Measurements from ENCODE around the gene COL20A1. TPM values are rescaled to one million over a fixed set of nuclear protein-coding genes. Genes with fewer than 3 reads are reported as not detected.
"Not testable (repeated sequence)": the region's sequence is repeated elsewhere in the genome, so short reads cannot be mapped to it uniquely, and the experiment has no call there.

Gene COL20A1
- total and polyA plus RNA-seq, 3 donors from 2014 or later, result 14.4 to 17.2 (median 17.1) TPM

DNA sequence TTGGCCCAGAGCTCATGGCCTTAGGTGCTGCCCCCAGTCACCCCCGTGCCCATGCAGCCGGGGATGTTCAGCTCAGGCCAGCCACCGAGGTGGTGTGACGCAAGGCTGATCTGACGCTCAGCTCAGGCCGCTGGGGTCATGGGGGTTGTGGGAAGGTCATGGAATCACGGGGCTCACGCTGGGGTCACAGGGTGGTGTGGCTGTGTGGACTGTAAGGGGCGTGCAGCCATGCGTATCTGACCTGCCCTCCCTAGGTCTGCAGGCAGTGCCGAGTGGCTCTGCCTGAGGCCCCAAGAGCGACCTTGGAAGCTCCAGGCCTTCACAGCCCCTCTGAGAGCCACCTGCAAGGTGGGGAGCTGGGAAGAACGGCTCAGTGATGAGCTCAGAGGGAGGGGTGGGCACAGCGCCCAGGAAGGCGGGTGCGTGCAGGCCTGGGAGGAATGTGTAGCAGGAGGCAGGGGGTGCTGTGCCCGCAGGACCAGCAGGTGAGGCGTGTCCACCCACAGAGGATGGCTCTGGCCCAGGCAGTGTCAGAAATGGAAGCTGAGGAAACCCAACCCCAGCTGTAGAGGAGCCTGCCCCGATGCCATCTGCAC, 40.4 kb downstream of the COL20A1 start:
- no peaks in the 10 kb centered on the region for H3K36me3 ChIP-seq (ENCODE audit: low read depth, missing control alignments)
- no peak for DNase-seq
- no peak overlapping the region for H3K27ac ChIP-seq
- TF ChIP-seq CTCF (IDR thresholded peaks at IDR 0.05) (no peak), POLR2A (IDR thresholded peaks at IDR 0.05) (no peak)
- H3K27me3 ChIP-seq, result no peaks in the 10 kb centered on the region
- 84% methylated on average over 17 to 19 of the region's 19 CpGs for WGBS, 2 donors
- no peak overlapping the region for H3K4me3 ChIP-seq
- H3K4me1 ChIP-seq, result peaks cover 4% of the 10 kb centered on the region
- intact Hi-C loops (cut with DNase I; ENCODE audit: low total_unique reads), result no loop called here
- no peaks in the 10 kb centered on the region for H3K9me3 ChIP-seq

DNA sequence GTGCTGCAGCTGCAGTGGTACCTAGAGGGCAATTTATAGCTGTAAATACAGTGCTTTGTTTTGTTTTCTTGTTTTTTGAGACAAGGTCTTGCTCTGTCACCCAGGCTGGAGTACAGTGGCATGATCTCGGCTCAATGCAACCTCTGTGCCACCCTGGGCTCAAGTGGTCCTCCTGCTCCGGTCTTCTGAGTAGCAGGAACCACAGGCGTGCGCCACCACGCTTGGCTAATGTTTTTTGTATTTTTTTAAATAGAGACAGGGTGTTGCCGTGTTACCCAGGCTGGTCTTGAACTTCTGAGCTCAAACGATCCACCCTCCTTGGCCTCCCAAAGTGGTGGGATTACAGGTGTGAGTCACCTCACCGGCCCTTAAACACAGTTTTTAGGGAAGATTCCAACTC, 41.4 kb downstream of the COL20A1 start:
- WGBS, 2 donors, result 80 to 89% methylated on average over 8 of the region's 8 CpGs
- H3K9me3 ChIP-seq, result no peaks in the 10 kb centered on the region
- H3K27ac ChIP-seq, result peak overlapping the region in 1 of 2 donors; percentile 5
- H3K27me3 ChIP-seq, result no peaks in the 10 kb centered on the region
- peaks cover 4% of the 10 kb centered on the region for H3K4me1 ChIP-seq
- no peak for DNase-seq
- no peaks in the 10 kb centered on the region for H3K36me3 ChIP-seq (ENCODE audit: low read depth, missing control alignments)
- intact Hi-C loops (cut with DNase I; ENCODE audit: low total_unique reads), result no loop called here
- H3K4me3 ChIP-seq, result no peak overlapping the region
- TF ChIP-seq POLR2A (IDR thresholded peaks at IDR 0.05) (no peak), CTCF (IDR thresholded peaks at IDR 0.05) (no peak)

GRCh38 chr20:63335060-63335459, 42.1 kb downstream of the COL20A1 start:
- H3K9me3 ChIP-seq; H3K4me3 ChIP-seq; H3K4me1 ChIP-seq; H3K27me3 ChIP-seq; H3K36me3 ChIP-seq (ENCODE audit: low read depth, missing control alignments); intact Hi-C loops (cut with DNase I; ENCODE audit: low total_unique reads): not testable (repeated sequence)
- H3K27ac ChIP-seq, result peak overlapping the region; percentile 5 to 24
- WGBS, 2 donors, result 73 to 83% methylated on average over 6 to 9 of the region's 9 CpGs
- DNase-seq, result peak; percentile 51

- intact Hi-C loops (cut with DNase I; ENCODE audit: low total_unique reads), result no loop called here
- Histone ChIP-seq H3K36me3 (ENCODE audit: low read depth, missing control alignments) (no peaks in the 10 kb centered on the region), H3K27me3 (no peaks in the 10 kb centered on the region), H3K27ac (peak overlapping the region in 1 of 2 donors; percentile 5), H3K4me3 (no peak overlapping the region), H3K9me3 (no peaks in the 10 kb centered on the region), H3K4me1 (peaks cover 4% of the 10 kb centered on the region)
- TF ChIP-seq POLR2A (IDR thresholded peaks at IDR 0.05), result no peak
- TF ChIP-seq CTCF (IDR thresholded peaks at IDR 0.05), result no peak
- WGBS, 2 donors, result 19 to 33% methylated on average over 9 of the region's 9 CpGs
- no peak for DNase-seq
These were observed 42.7 kb downstream of the COL20A1 start for GRCh38 chr20:63335711-63336110.

- no peaks in the 10 kb centered on the region for H3K36me3 ChIP-seq (ENCODE audit: low read depth, missing control alignments)
- DNase-seq, result no peak
- H3K4me3 ChIP-seq, result no peak overlapping the region
- WGBS, 2 donors, result 58 to 79% methylated on average over 18 to 29 of the region's 29 CpGs
- H3K4me1 ChIP-seq, result peaks cover 4% of the 10 kb centered on the region
- intact Hi-C loops (cut with DNase I; ENCODE audit: low total_unique reads), result no loop called here
- H3K9me3 ChIP-seq, result no peaks in the 10 kb centered on the region
- no peak for TF ChIP-seq POLR2A (IDR thresholded peaks at IDR 0.05)
- TF ChIP-seq CTCF (IDR thresholded peaks at IDR 0.05), result no peak
- no peak overlapping the region for H3K27ac ChIP-seq
- H3K27me3 ChIP-seq, result no peaks in the 10 kb centered on the region
These were observed 43.3 kb downstream of the COL20A1 start for GRCh38 chr20:63336232-63336752.

Data from testis (tissue), 3 donors.